Stimulated activated naive CD8-positive, alpha-beta T cell treated with anti-CD3 and anti-CD28 coated beads, Interleukin-15, Interleukin-2, amounts not matched to agents 100 ng/mL and 50 ng/mL, for 24 hours (primary cell): Measurements from ENCODE around the gene LRRC39.

Experiments
- H3K27ac Mint-ChIP-seq: one replicate; pipeline ENCODE4 v1.8.0; 2021; ENCODE audit warnings: mild to moderate bottlenecking, mixed read lengths
- H3K27me3 Mint-ChIP-seq: one replicate; pipeline ENCODE4 v1.8.0; 2021; ENCODE audit warnings: mixed read lengths
- H3K36me3 Mint-ChIP-seq: one replicate; pipeline ENCODE4 v1.8.0; 2021; ENCODE audit warnings: low read depth, mixed read lengths
- H3K4me1 Mint-ChIP-seq: one replicate; pipeline ENCODE4 v1.8.0; 2021; ENCODE audit warnings: low read depth, mixed read lengths
- H3K4me3 Mint-ChIP-seq: one replicate; pipeline ENCODE4 v1.8.0; 2021; ENCODE audit warnings: mild to moderate bottlenecking, mixed read lengths
- H3K9me3 Mint-ChIP-seq: one replicate; pipeline ENCODE4 v1.8.0; 2021; ENCODE audit warnings: mixed read lengths

Gene LRRC39

DNA sequence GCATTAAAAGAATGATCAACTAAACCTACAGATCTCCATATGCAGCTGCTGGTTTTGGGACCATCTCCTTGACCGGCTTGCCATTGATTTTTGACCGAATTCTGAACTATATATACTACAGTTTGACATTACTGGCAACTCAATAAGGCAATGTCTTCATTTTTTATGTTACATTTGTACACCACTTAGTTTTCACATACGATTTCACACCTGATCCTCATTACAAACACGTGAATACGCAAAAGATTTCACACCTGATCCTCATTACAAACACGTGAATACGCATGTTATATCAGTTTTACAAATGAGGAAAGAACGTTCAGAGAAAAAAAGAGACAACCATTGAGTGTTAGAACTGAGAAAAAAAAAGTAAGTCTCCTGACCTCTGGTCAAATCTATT lies 46.4 kb downstream of the LRRC39 start:
- H3K4me3 Mint-ChIP-seq, result peak overlapping the region; percentile 98
- peak overlapping the region; percentile 96 for H3K27ac Mint-ChIP-seq
- no peaks in the 10 kb centered on the region for H3K27me3 Mint-ChIP-seq
- H3K36me3 Mint-ChIP-seq, result peaks cover 14% of the 10 kb centered on the region
- peaks cover 48% of the 10 kb centered on the region for H3K4me1 Mint-ChIP-seq
- no peaks in the 10 kb centered on the region for H3K9me3 Mint-ChIP-seq

DNA sequence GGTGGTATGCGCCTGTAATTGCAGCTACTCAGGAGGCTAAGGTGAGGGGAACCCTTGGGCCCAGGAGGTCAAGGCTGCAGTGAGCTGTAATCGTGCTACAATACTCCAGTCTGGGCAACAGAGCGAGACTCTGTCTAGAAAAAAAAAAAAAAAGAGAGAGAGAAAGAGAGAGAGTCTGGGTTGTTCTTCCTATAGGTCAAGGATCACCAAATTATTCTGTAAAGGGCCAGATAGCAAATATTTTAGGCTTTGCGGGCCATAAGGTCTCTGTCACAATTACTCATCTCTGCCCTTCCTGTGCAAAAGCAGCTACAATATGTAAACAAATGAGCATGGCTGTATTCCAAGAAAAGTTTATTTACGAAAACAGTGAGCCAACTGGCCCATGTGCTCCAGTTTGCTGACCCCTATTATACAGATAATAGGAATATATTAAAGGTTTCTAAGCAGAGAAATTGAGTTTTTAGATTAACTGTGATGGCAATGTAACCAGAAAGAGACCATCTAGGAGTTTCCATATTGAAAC lies 47.4 kb downstream of the LRRC39 start:
- no peak overlapping the region for H3K27ac Mint-ChIP-seq
- peaks cover 48% of the 10 kb centered on the region for H3K4me1 Mint-ChIP-seq
- H3K9me3 Mint-ChIP-seq, result no peaks in the 10 kb centered on the region
- peak overlapping the region; percentile 45 for H3K4me3 Mint-ChIP-seq
- H3K36me3 Mint-ChIP-seq, result peaks cover 19% of the 10 kb centered on the region
- H3K27me3 Mint-ChIP-seq, result no peaks in the 10 kb centered on the region

DNA sequence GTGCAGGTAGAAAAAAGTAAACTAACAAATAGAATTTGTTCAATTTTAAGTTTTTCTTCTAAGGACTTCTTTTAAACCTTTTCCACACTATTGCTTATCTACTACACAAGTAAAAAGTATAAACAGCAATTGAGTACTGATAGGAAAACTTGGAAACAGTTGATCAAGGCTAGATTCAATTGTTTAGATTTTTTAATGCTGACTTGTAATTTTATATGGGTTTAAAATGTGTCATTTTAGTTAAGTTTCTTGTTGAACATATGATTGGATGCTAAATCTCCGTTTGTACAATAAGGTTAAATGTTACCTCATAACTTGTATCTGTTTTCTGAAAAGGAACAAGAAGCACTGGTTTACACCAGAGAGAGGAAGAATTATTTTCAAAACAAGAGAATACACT lies 50.8 kb downstream of the LRRC39 start:
- H3K27me3 Mint-ChIP-seq, result no peaks in the 10 kb centered on the region
- H3K9me3 Mint-ChIP-seq, result no peaks in the 10 kb centered on the region
- H3K4me1 Mint-ChIP-seq, result peaks cover 31% of the 10 kb centered on the region
- H3K36me3 Mint-ChIP-seq, result peaks cover 28% of the 10 kb centered on the region
- H3K27ac Mint-ChIP-seq, result no peak overlapping the region
- no peak overlapping the region for H3K4me3 Mint-ChIP-seq

DNA sequence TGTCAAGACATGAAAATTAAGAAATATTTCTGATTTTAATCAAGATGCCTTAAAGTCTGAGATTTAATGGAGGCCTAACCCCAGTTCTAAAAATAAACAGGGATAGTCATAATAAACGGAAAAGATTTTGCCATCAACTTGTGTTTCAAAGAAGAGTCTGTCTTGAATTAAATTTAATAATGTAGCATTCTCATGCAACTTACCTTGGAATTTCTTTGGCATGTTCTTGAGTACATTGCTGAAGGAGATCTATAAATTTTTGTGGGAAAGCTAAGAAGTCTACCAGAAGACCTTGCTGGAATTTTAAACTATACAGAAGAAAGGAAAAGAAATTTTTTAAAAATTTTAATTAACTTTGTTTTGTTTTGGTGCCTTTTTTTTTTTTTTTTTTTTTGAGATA lies 55.9 kb downstream of the LRRC39 start:
- H3K27me3 Mint-ChIP-seq, result no peaks in the 10 kb centered on the region
- no peaks in the 10 kb centered on the region for H3K9me3 Mint-ChIP-seq
- H3K4me1 Mint-ChIP-seq, result no peaks in the 10 kb centered on the region
- H3K4me3 Mint-ChIP-seq, result no peak overlapping the region
- H3K36me3 Mint-ChIP-seq, result peaks cover 44% of the 10 kb centered on the region
- no peak overlapping the region for H3K27ac Mint-ChIP-seq

DNA sequence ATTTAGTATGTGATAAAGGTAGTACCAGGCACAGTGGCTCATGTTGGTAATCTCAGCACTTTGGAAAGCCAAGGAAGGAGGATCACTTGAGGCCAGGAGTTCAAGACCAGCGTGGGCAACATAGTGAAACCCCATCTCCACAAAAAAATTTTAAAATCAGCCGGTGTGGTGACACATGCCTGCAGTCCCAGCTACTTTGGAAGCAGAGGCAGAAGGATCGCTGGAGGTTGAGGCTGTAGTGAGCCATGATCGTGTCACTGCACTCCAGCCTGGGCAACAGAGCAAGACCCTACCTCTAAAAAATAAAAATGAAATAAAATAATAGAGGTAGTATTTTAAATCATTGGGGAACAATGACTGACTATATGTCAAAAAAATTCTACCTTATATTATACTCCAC lies 62.5 kb downstream of the LRRC39 start:
- H3K9me3 Mint-ChIP-seq, result no peaks in the 10 kb centered on the region
- no peak overlapping the region for H3K27ac Mint-ChIP-seq
- H3K4me1 Mint-ChIP-seq, result no peaks in the 10 kb centered on the region
- H3K36me3 Mint-ChIP-seq, result peaks cover 41% of the 10 kb centered on the region
- H3K4me3 Mint-ChIP-seq, result no peak overlapping the region
- no peaks in the 10 kb centered on the region for H3K27me3 Mint-ChIP-seq

DNA sequence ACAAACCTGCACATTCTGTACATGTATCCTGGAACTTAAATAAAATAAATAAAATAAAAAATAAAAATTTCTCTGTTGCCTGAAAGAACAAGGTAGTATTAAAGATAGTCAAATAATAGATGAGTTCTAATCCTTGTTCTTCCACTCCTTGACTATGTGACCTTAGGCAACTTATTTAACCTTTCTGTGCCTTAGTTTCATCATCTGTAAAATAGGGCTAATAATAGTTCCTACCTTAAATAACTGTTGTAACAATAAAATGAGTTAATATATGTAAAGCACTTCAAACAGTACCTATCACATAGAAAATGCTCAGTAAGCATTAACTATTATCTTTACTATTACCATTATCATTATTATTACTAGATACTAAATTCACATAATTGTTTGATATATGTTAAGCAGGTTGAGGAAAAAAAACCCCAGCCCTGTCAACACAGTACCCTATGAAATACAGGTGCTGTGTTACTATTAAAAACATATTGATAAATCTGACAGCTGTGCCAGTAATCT lies 68.4 kb downstream of the LRRC39 start:
- H3K4me1 Mint-ChIP-seq, result no peaks in the 10 kb centered on the region
- H3K4me3 Mint-ChIP-seq, result no peak overlapping the region
- H3K27ac Mint-ChIP-seq, result no peak overlapping the region
- H3K36me3 Mint-ChIP-seq, result peaks cover 59% of the 10 kb centered on the region
- no peaks in the 10 kb centered on the region for H3K27me3 Mint-ChIP-seq
- H3K9me3 Mint-ChIP-seq, result no peaks in the 10 kb centered on the region

DNA sequence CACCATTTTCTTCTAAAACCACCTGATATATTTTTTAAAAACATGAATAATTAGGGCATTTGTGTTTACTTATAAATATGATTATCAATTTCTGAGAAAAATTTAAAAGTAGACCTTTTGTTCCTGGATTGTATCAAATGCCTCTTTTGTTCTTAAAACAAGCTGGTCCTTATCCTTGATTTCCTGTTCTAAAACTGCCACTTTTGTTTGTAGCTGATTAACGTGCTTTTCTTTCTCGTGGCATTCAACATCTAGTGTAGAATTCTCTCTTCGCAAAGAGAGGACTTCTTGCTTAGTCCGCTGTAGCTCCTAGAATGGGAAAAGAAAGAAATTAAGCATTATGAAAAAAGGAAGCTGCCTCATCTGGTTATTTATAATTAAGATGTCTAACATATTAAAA lies 70.4 kb downstream of the LRRC39 start:
- no peaks in the 10 kb centered on the region for H3K9me3 Mint-ChIP-seq
- H3K4me1 Mint-ChIP-seq, result no peaks in the 10 kb centered on the region
- H3K36me3 Mint-ChIP-seq, result peaks cover 68% of the 10 kb centered on the region
- no peak overlapping the region for H3K27ac Mint-ChIP-seq
- no peak overlapping the region for H3K4me3 Mint-ChIP-seq
- H3K27me3 Mint-ChIP-seq, result no peaks in the 10 kb centered on the region

DNA sequence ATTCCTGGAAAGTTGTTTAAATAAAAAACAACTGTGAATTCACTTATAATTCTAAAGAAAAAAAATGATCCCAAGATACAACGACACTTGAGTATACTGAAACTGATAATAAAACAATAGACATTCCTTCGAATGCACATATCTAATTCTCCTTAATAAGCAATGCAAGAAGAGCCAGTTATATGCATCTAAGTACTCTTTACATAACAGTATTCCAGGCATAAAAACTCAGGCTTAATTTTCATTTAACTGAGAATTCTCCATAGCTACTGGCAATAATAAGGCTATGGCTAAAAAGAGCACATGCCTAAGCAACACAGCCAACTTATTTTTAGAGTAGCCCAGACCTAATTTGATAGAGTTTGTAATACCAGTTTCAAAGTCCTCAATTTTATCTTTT lies 76.5 kb downstream of the LRRC39 start:
- no peaks in the 10 kb centered on the region for H3K27me3 Mint-ChIP-seq
- peaks cover 76% of the 10 kb centered on the region for H3K36me3 Mint-ChIP-seq
- H3K4me1 Mint-ChIP-seq, result no peaks in the 10 kb centered on the region
- H3K9me3 Mint-ChIP-seq, result no peaks in the 10 kb centered on the region
- H3K27ac Mint-ChIP-seq, result no peak overlapping the region
- no peak overlapping the region for H3K4me3 Mint-ChIP-seq

DNA sequence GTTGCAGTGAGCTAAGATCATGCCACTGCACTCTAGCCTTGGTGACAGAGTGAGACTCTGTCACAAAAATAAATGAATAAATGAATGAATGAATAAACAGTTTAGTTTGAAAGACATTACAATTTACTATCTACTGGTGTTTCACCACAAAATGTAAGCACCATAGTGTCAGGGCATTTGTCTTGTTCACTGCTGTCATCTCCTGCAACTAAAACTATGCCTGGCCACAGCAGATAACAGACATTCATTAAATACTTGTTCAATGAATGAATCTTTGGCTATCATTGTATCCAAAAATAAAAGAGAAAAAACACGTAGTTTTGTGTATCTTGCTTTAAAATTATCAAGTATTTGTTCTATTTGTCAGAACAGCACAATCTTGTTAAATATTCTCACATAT lies 77.9 kb downstream of the LRRC39 start:
- Mint-ChIP-seq H3K4me3 (no peak overlapping the region), H3K4me1 (no peaks in the 10 kb centered on the region), H3K36me3 (peaks cover 78% of the 10 kb centered on the region), H3K27ac (no peak overlapping the region), H3K27me3 (no peaks in the 10 kb centered on the region), H3K9me3 (no peaks in the 10 kb centered on the region)
